ENCODE measurements around the gene KIAA0586.

Gene KIAA0586

DNA sequence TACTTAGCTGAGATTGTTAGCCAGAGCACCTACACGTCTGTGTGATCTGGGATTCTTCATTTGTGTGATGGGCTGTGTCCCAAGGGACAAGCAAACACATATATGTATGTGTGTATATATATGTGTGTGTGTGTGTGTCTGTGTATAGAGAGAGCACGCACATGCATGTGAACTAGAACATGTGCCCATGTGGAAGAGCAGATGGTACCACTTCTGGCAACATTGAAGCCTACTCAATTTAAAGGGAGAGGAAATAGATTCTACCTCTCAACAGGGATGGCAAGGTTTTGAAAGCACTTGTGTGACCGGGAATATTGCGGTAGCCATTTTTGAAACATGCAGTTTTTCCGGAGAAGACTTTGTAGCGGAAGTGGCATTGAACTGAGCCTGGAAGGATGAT is 30.4 kb upstream of the KIAA0586 start:
- TF ChIP-seq, protein P1, sequence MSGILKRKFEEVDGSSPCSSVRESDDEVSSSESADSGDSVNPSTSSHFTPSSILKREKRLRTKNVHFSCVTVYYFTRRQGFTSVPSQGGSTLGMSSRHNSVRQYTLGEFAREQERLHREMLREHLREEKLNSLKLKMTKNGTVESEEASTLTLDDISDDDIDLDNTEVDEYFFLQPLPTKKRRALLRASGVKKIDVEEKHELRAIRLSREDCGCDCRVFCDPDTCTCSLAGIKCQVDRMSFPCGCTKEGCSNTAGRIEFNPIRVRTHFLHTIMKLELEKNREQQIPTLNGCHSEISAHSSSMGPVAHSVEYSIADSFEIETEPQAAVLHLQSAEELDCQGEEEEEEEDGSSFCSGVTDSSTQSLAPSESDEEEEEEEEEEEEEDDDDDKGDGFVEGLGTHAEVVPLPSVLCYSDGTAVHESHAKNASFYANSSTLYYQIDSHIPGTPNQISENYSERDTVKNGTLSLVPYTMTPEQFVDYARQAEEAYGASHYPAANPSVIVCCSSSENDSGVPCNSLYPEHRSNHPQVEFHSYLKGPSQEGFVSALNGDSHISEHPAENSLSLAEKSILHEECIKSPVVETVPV (CRISPR knock-in tag; IDR thresholded peaks at IDR 0.05): no peak
- TF ChIP-seq ISL1 (CRISPR knock-in tag; IDR thresholded peaks at IDR 0.05): no peak
- TF ChIP-seq ZC3H10 (CRISPR knock-in tag; IDR thresholded peaks at IDR 0.05): no peak
- no peak for TF ChIP-seq SNAI2 (CRISPR knock-in tag; IDR thresholded peaks at IDR 0.05)
- no peak for TF ChIP-seq PPARA (CRISPR knock-in tag; IDR thresholded peaks at IDR 0.05; ENCODE audit: borderline replicate concordance)
- TF ChIP-seq, protein P2, sequence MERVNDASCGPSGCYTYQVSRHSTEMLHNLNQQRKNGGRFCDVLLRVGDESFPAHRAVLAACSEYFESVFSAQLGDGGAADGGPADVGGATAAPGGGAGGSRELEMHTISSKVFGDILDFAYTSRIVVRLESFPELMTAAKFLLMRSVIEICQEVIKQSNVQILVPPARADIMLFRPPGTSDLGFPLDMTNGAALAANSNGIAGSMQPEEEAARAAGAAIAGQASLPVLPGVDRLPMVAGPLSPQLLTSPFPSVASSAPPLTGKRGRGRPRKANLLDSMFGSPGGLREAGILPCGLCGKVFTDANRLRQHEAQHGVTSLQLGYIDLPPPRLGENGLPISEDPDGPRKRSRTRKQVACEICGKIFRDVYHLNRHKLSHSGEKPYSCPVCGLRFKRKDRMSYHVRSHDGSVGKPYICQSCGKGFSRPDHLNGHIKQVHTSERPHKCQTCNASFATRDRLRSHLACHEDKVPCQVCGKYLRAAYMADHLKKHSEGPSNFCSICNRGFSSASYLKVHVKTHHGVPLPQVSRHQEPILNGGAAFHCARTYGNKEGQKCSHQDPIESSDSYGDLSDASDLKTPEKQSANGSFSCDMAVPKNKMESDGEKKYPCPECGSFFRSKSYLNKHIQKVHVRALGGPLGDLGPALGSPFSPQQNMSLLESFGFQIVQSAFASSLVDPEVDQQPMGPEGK (CRISPR knock-in tag; IDR thresholded peaks at IDR 0.05; ENCODE audit: borderline replicate concordance): no peak
- no peak for TF ChIP-seq RARB (CRISPR knock-in tag; IDR thresholded peaks at IDR 0.05)
- TF ChIP-seq GLIS3 (CRISPR knock-in tag; IDR thresholded peaks at IDR 0.05): no peak
- TF ChIP-seq TOX (CRISPR knock-in tag; IDR thresholded peaks at IDR 0.05; ENCODE audit: borderline replicate concordance): no peak
- TF ChIP-seq ZNF565 (CRISPR knock-in tag; conservative IDR thresholded peaks at IDR 0.05; ENCODE audit: low read depth): no peak
- no peak for TF ChIP-seq ZFP3 (CRISPR knock-in tag; IDR thresholded peaks at IDR 0.05)
- TF ChIP-seq POU6F1 (CRISPR knock-in tag; IDR thresholded peaks at IDR 0.05; ENCODE audit: borderline replicate concordance, low read depth): no peak
- ATAC-seq: no peak

DNA sequence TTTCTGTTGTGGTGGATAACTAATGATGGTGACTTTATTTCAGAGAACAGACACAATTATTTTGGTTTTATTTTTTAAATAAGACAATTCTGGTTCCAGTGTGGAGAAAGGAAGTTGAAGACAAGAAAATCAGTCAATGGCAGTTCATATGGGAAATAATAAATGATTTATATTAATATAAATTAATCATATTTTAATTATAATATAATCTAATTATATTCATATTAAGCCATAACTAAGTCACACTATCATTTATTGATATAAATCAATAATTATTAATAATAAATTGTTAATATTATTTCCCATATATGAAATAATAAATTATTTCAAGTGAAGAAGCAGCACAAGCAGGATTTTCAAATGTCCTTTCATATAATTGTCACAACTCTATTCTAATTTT is 29.0 kb upstream of the KIAA0586 start:
- ATAC-seq: no peak
- no peak for TF ChIP-seq ZC3H10 (CRISPR knock-in tag; IDR thresholded peaks at IDR 0.05)
- no peak for TF ChIP-seq POU6F1 (CRISPR knock-in tag; IDR thresholded peaks at IDR 0.05; ENCODE audit: borderline replicate concordance, low read depth)
- no peak for TF ChIP-seq ZNF565 (CRISPR knock-in tag; conservative IDR thresholded peaks at IDR 0.05; ENCODE audit: low read depth)

DNA sequence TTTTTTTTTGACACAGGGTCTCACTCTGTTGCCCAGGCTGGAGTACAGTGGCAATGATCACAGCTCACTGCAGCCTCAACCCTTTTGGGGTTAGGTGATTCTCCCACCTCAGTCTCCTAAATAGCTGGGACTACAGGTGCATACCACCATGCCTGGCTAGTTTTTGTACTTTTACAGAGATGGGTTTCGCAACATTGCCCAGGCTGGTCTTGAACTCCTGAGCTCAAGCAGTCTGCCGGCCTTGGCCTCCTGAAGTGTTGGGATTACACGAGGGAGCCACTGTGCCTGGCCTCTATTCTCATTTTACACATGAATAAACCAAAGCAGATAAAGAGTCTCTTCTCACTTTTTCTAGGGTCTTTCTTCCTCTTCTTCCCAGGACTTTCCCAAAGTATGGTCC is 28.6 kb upstream of the KIAA0586 start:
- TF ChIP-seq, protein P3, sequence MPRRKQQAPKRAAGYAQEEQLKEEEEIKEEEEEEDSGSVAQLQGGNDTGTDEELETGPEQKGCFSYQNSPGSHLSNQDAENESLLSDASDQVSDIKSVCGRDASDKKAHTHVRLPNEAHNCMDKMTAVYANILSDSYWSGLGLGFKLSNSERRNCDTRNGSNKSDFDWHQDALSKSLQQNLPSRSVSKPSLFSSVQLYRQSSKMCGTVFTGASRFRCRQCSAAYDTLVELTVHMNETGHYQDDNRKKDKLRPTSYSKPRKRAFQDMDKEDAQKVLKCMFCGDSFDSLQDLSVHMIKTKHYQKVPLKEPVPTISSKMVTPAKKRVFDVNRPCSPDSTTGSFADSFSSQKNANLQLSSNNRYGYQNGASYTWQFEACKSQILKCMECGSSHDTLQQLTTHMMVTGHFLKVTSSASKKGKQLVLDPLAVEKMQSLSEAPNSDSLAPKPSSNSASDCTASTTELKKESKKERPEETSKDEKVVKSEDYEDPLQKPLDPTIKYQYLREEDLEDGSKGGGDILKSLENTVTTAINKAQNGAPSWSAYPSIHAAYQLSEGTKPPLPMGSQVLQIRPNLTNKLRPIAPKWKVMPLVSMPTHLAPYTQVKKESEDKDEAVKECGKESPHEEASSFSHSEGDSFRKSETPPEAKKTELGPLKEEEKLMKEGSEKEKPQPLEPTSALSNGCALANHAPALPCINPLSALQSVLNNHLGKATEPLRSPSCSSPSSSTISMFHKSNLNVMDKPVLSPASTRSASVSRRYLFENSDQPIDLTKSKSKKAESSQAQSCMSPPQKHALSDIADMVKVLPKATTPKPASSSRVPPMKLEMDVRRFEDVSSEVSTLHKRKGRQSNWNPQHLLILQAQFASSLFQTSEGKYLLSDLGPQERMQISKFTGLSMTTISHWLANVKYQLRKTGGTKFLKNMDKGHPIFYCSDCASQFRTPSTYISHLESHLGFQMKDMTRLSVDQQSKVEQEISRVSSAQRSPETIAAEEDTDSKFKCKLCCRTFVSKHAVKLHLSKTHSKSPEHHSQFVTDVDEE (CRISPR knock-in tag; IDR thresholded peaks at IDR 0.05): no peak
- TF ChIP-seq ESRRG (CRISPR knock-in tag; IDR thresholded peaks at IDR 0.05): no peak
- no peak for TF ChIP-seq OSR1 (CRISPR knock-in tag; IDR thresholded peaks at IDR 0.05)
- no peak for TF ChIP-seq RARB (CRISPR knock-in tag; IDR thresholded peaks at IDR 0.05)
- no peak for TF ChIP-seq ZNF565 (CRISPR knock-in tag; conservative IDR thresholded peaks at IDR 0.05; ENCODE audit: low read depth)
- no peak for TF ChIP-seq CREB5 (CRISPR knock-in tag; IDR thresholded peaks at IDR 0.05; ENCODE audit: low read depth)
- TF ChIP-seq, protein P1 (CRISPR knock-in tag; IDR thresholded peaks at IDR 0.05): no peak
- no peak for TF ChIP-seq SNAI2 (CRISPR knock-in tag; IDR thresholded peaks at IDR 0.05)
- TF ChIP-seq ZFP3 (CRISPR knock-in tag; IDR thresholded peaks at IDR 0.05): no peak
- no peak for TF ChIP-seq TOX (CRISPR knock-in tag; IDR thresholded peaks at IDR 0.05; ENCODE audit: borderline replicate concordance)
- TF ChIP-seq CSDC2 (CRISPR knock-in tag; IDR thresholded peaks at IDR 0.05): no peak
- no peak for TF ChIP-seq BACH2 (CRISPR knock-in tag; IDR thresholded peaks at IDR 0.05; ENCODE audit: borderline replicate concordance)
- TF ChIP-seq POU6F1 (CRISPR knock-in tag; IDR thresholded peaks at IDR 0.05; ENCODE audit: borderline replicate concordance, low read depth): no peak
- TF ChIP-seq ZNF8 (CRISPR knock-in tag; IDR thresholded peaks at IDR 0.05): no peak
- no peak for ATAC-seq

Measured in SK-N-SH treated with all-trans-retinoic acid at 6 μM for 48 hours (cell line).